ENCODE data around the gene THOC3.
"Not testable (repeated sequence)": the region's sequence is repeated elsewhere in the genome, so short reads cannot be mapped to it uniquely, and the experiment has no call there.

The THOC3 gene

GRCh38 chr5:175940632-175941031 is 27.5 kb downstream of the THOC3 start:
- in situ Hi-C loops (cut with MboI; ENCODE audit: low sequenced_read_pairs): loop anchor here (25.0 kb wide), 1 partner anchor 1972 kb away; no protein-coding TSS in a partner anchor

- in situ Hi-C loops (cut with MboI; ENCODE audit: low sequenced_read_pairs): loop anchor here (25.0 kb wide), 1 partner anchor 1974 kb away; no protein-coding TSS in a partner anchor
Observed at GRCh38 chr5:175938489-175938888, 29.6 kb downstream of the THOC3 start.

- in situ Hi-C loops (cut with MboI; ENCODE audit: low sequenced_read_pairs): loop anchor here (25.0 kb wide), 1 partner anchor 1984 kb away; no protein-coding TSS in a partner anchor
Observed at GRCh38 chr5:175928752-175929151, 39.4 kb downstream of the THOC3 start.

GRCh38 chr5:175925106-175925505 is 43.0 kb downstream of the THOC3 start:
- in situ Hi-C loops (cut with MboI; ENCODE audit: low sequenced_read_pairs): loop anchor here (25.0 kb wide), 1 partner anchor 1987 kb away; no protein-coding TSS in a partner anchor

GRCh38 chr5:175922192-175922885 is 45.8 kb downstream of the THOC3 start:
- in situ Hi-C loops (cut with MboI; ENCODE audit: low sequenced_read_pairs): no loop called here

GRCh38 chr5:175921061-175921730 is 46.9 kb downstream of the THOC3 start:
- in situ Hi-C loops (cut with MboI; ENCODE audit: low sequenced_read_pairs): no loop called here

- in situ Hi-C loops (cut with MboI; ENCODE audit: low sequenced_read_pairs): no loop called here
Observed at GRCh38 chr5:175920231-175920811, 47.8 kb downstream of the THOC3 start.

- in situ Hi-C loops (cut with MboI; ENCODE audit: low sequenced_read_pairs): not testable (repeated sequence)
Observed at GRCh38 chr5:175915066-175916037, 52.8 kb downstream of the THOC3 start.

- in situ Hi-C loops (cut with MboI; ENCODE audit: low sequenced_read_pairs): not testable (repeated sequence)
Observed at GRCh38 chr5:175913835-175914672, 54.1 kb downstream of the THOC3 start.

- in situ Hi-C loops (cut with MboI; ENCODE audit: low sequenced_read_pairs): not testable (repeated sequence)
Observed at GRCh38 chr5:175910072-175910471, 58.0 kb downstream of the THOC3 start.

All from HL-60/S4 (cell line).